H9 (cell line): ENCODE measurements around the gene KCNG1. TPM values are rescaled to one million over a fixed set of nuclear protein-coding genes. Genes with fewer than 3 reads are reported as not detected.

Experiments used
- DNase-seq: peaks from one replicate; pipeline ENCODE4 v3.0.0-alpha.2; 2017
- H2AFZ ChIP-seq: one replicate; pipeline ENCODE4 v1.6.1; 2013; ENCODE audit warnings: mild to moderate bottlenecking, low read length, control low read depth, moderate library complexity
- H2AK5ac ChIP-seq: 2 replicates; pipeline ENCODE4 v1.6.1; 2013; ENCODE audit warnings: low read length, control low read depth, mixed read lengths; ENCODE audit not compliant: insufficient read length
- H2BK120ac ChIP-seq: one replicate; pipeline ENCODE4 v1.6.1; 2013; ENCODE audit warnings: low read depth, mild to moderate bottlenecking, low read length, control low read depth, inconsistent platforms; ENCODE audit not compliant: poor library complexity, severe bottlenecking
- H2BK12ac ChIP-seq: 2 replicates; pipeline ENCODE4 v1.6.1; 2013; ENCODE audit warnings: low read length, control low read depth, mixed read lengths, low read depth; ENCODE audit not compliant: insufficient read length
- H2BK15ac ChIP-seq: 2 replicates; pipeline ENCODE4 v1.6.1; 2013; ENCODE audit warnings: low read depth, low read length, control low read depth
- H2BK20ac ChIP-seq: one replicate; pipeline ENCODE4 v1.6.1; 2013; ENCODE audit warnings: low read depth, mild to moderate bottlenecking, low read length, control low read depth, inconsistent platforms; ENCODE audit not compliant: poor library complexity, severe bottlenecking
- H2BK5ac ChIP-seq: 2 replicates; pipeline ENCODE4 v1.6.1; 2013; ENCODE audit warnings: low read length, control low read depth, mixed read lengths; ENCODE audit not compliant: insufficient read length
- H3K14ac ChIP-seq: 2 replicates; pipeline ENCODE4 v1.6.1; 2013; ENCODE audit warnings: low read length, control low read depth; ENCODE audit not compliant: insufficient read depth
- H3K18ac ChIP-seq: 2 replicates; pipeline ENCODE4 v1.6.1; 2013; ENCODE audit warnings: low read depth, mild to moderate bottlenecking, mixed read lengths, low read length, control low read depth; ENCODE audit not compliant: insufficient read length
- H3K23ac ChIP-seq: 2 replicates; pipeline ENCODE4 v1.6.1; 2013; ENCODE audit warnings: low read length, control low read depth, mixed read lengths, low read depth; ENCODE audit not compliant: insufficient read length
- H3K23me2 ChIP-seq: 2 replicates; pipeline ENCODE4 v1.6.1; 2013; ENCODE audit warnings: low read depth, mild to moderate bottlenecking, mixed read lengths, low read length, control low read depth; ENCODE audit not compliant: insufficient read length, poor library complexity, severe bottlenecking
- H3K27ac ChIP-seq: 2 replicates; pipeline ENCODE4 v1.5.1; 2013; ENCODE audit warnings: low read length, control low read depth, mixed read lengths, low read depth; ENCODE audit not compliant: insufficient read length
- H3K27me3 ChIP-seq: 2 replicates; pipeline ENCODE4 v1.6.1; 2013; ENCODE audit warnings: low read length, control low read depth, inconsistent platforms; ENCODE audit not compliant: insufficient read depth
- H3K4ac ChIP-seq: 2 replicates; pipeline ENCODE4 v1.6.1; 2013; ENCODE audit warnings: low read depth, mild to moderate bottlenecking, control low read depth, inconsistent platforms, low read length, moderate library complexity
- H3K4me1 ChIP-seq: 2 replicates; pipeline ENCODE4 v1.6.1; 2013; ENCODE audit warnings: low read length, control low read depth, inconsistent platforms; ENCODE audit not compliant: insufficient read depth
- H3K4me2 ChIP-seq: 2 replicates; pipeline ENCODE4 v1.6.1; 2013; ENCODE audit warnings: low read length, control low read depth, mixed read lengths; ENCODE audit not compliant: insufficient read length, insufficient read depth
- H3K56ac ChIP-seq: 2 replicates; pipeline ENCODE4 v1.6.1; 2013; ENCODE audit warnings: low read depth, mild to moderate bottlenecking, mixed read lengths, low read length, control low read depth; ENCODE audit not compliant: insufficient read length
- H3K79me1 ChIP-seq: 2 replicates; pipeline ENCODE4 v1.6.1; 2013; ENCODE audit warnings: low read depth, mild to moderate bottlenecking, moderate library complexity, low read length, control low read depth, inconsistent platforms; ENCODE audit not compliant: insufficient read depth, poor library complexity, severe bottlenecking
- H3K79me2 ChIP-seq: 2 replicates; pipeline ENCODE4 v1.6.1; 2013; ENCODE audit warnings: low read length, control low read depth, inconsistent platforms; ENCODE audit not compliant: insufficient read depth
- H3K9ac ChIP-seq: 2 replicates; pipeline ENCODE4 v1.6.1; 2013; ENCODE audit warnings: low read length, control low read depth, mixed read lengths; ENCODE audit not compliant: insufficient read length; ENCODE audit errors: extremely low read depth
- H3K9me3 ChIP-seq: one replicate; pipeline ENCODE4 v1.6.1; 2013; ENCODE audit warnings: low read depth, low read length, inconsistent platforms; ENCODE audit not compliant: control insufficient read depth
- H3T11ph ChIP-seq: one replicate; pipeline ENCODE4 v1.6.1; 2013; ENCODE audit warnings: mild to moderate bottlenecking, low read length, control low read depth, inconsistent platforms
- H4K20me1 ChIP-seq: one replicate; pipeline ENCODE4 v1.6.1; 2013; ENCODE audit not compliant: control insufficient read depth, insufficient read length, insufficient read depth
- H4K5ac ChIP-seq: 2 replicates; pipeline ENCODE4 v1.6.1; 2013; ENCODE audit warnings: low read depth, mild to moderate bottlenecking, mixed read lengths, low read length, control low read depth; ENCODE audit not compliant: insufficient read length
- H4K8ac ChIP-seq: replicated peaks from 2 replicates; pipeline ENCODE4 v1.6.1; 2013; ENCODE audit warnings: low read length, control low read depth, mixed read lengths, low read depth; ENCODE audit not compliant: insufficient read length
- H4K91ac ChIP-seq: 2 replicates; pipeline ENCODE4 v1.6.1; 2013; ENCODE audit warnings: low read depth, mild to moderate bottlenecking, moderate library complexity, mixed read lengths, low read length, control low read depth; ENCODE audit not compliant: insufficient read length
- H3K27ac Mint-ChIP-seq, 3 experiments: 2 replicates in 2 of 3; 3 replicates in 1 of 3; pipeline ENCODE4 v1.8.0; 2020 to 2021; ENCODE audit warnings: mixed read lengths in 3 of 3, mild to moderate bottlenecking in 1 of 3, moderate library complexity in 1 of 3
- H3K27me3 Mint-ChIP-seq: 2 replicates; pipeline ENCODE4 v1.8.0; 2021; ENCODE audit warnings: low read depth, mild to moderate bottlenecking, moderate library complexity, mixed read lengths
- H3K36me3 Mint-ChIP-seq, 3 experiments: 2 replicates in 2 of 3; 3 replicates in 1 of 3; pipeline ENCODE4 v1.8.0; 2020 to 2021; ENCODE audit warnings: low read depth in 3 of 3, mixed read lengths in 3 of 3; ENCODE audit not compliant: insufficient read depth in 1 of 3
- H3K4me1 Mint-ChIP-seq, 2 experiments: 2 replicates each; pipeline ENCODE4 v1.8.0; 2020; ENCODE audit warnings: mixed read lengths in 2 of 2
- H3K4me3 Mint-ChIP-seq, 2 experiments: 2 replicates in 1 of 2; 3 replicates in 1 of 2; pipeline ENCODE4 v1.8.0; 2020 to 2021; ENCODE audit warnings: mild to moderate bottlenecking in 2 of 2, mixed read lengths in 2 of 2, moderate library complexity in 1 of 2
- H3K9me3 Mint-ChIP-seq, 2 experiments: 2 replicates in 1 of 2; 3 replicates in 1 of 2; pipeline ENCODE4 v1.8.0; 2020; ENCODE audit warnings: mild to moderate bottlenecking in 2 of 2, mixed read lengths in 2 of 2, moderate library complexity in 1 of 2
- CTCF ChIP-seq: fragments of 200-600 bp; sonication (generic); conservative IDR thresholded peaks from 3 replicates; pipeline ENCODE4 v1.8.0; 2021; ENCODE audit warnings: antibody characterized with exemption, mild to moderate bottlenecking
- WGBS: extraction: QIAGEN DNeasy Blood & Tissue Kit; methylation state at CpG from one replicate; pipeline ENCODE4 v1.1.7; 2013; ENCODE audit warnings: missing lambda C conversion rate, low lambda C conversion rate, mixed read lengths; ENCODE audit not compliant: insufficient read length; ENCODE audit errors: extremely low coverage; 5-methylcytosine and 5-hydroxymethylcytosine counted together
- total RNA-seq: library from RNA; stranded (reverse); gene quantifications from 2 replicates; pipeline ENCODE4 v1.2.1, GENCODE V29; 2021

KCNG1 gene
- total RNA-seq, 1 experiment from 2014 or later = 13.2 TPM

GRCh38 chr20:51036226-51036625, 13.3 kb upstream of the KCNG1 start:
- Histone ChIP-seq H2BK5ac (no peak overlapping the region), H3K4me2 (no peak overlapping the region), H3K9me3 (no peaks in the 10 kb centered on the region), H4K20me1 (no peaks in the 10 kb centered on the region), H3K79me2 (no peaks in the 10 kb centered on the region), H3K79me1 (no peaks in the 10 kb centered on the region), H3K23me2 (no peaks in the 10 kb centered on the region), H4K5ac (no peak overlapping the region), H3K56ac (no peak overlapping the region), H4K91ac (no peak overlapping the region), H2AFZ (no peak overlapping the region), H2BK120ac (no peak overlapping the region), H3K4ac (no peak overlapping the region), H3K23ac (no peak overlapping the region), H2BK15ac (no peak overlapping the region), H2AK5ac (no peak overlapping the region), H3K27me3 (no peaks in the 10 kb centered on the region), H3K14ac (no peak overlapping the region), H3K4me1 (no peaks in the 10 kb centered on the region), H3K27ac (no peak overlapping the region), H3K9ac (no peak overlapping the region), H2BK20ac (no peak overlapping the region), H3T11ph (no peak overlapping the region), H3K18ac (no peak overlapping the region), H4K8ac (no peak overlapping the region), H2BK12ac (no peak overlapping the region)
- no peak for TF ChIP-seq CTCF
- H3K4me1 Mint-ChIP-seq = peaks cover 5 to 8% of the 10 kb centered on the region in 2 experiments
- H3K27ac Mint-ChIP-seq = no peak overlapping the region
- peaks cover 11 to 12% of the 10 kb centered on the region in 2 experiments for H3K9me3 Mint-ChIP-seq
- peaks cover 11% of the 10 kb centered on the region for H3K27me3 Mint-ChIP-seq
- H3K4me3 Mint-ChIP-seq = no peak overlapping the region
- no CpG with 5 or more reads among the region's 4 CpGs for WGBS
- DNase-seq = no peak
- peaks cover 0 to 9% (median 0%) of the 10 kb centered on the region in 3 experiments; a peak in 2 of 7 replicates for H3K36me3 Mint-ChIP-seq
